ENCODE measurements around the gene GTF2H3. TPM values are rescaled to one million over a fixed set of nuclear protein-coding genes. Genes with fewer than 3 reads are reported as not detected.

Gene GTF2H3
- total and polyA plus RNA-seq, 12 donors, result 4.0 to 18.3 (median 14.5) TPM

- intact Hi-C loops (cut with DNase I), result loop anchor here in 1 of 10 donors (10.0 kb wide), 1 partner anchor 332 kb away; no protein-coding TSS in a partner anchor
- Histone ChIP-seq H3K4me1 (peaks cover 1 to 13% (median 11%) of the 10 kb centered on the region in 9 donors), H3K27me3 (no peaks in the 10 kb centered on the region), H3K36me3 (peaks cover 0 to 73% (median 39%) of the 10 kb centered on the region in 9 donors), H3K27ac (no peak overlapping the region), H3K9me3 (no peaks in the 10 kb centered on the region), H3K4me3 (no peak overlapping the region)
- DNase-seq (no peak), ATAC-seq (no peak)
- no peak for TF ChIP-seq CTCF (IDR thresholded peaks at IDR 0.05)
- 81 to 88% methylated on average over 3 of the region's 3 CpGs for WGBS, 2 donors
These were observed 36.5 kb upstream of the GTF2H3 start for GRCh38 chr12:123597100-123597499.

DNA sequence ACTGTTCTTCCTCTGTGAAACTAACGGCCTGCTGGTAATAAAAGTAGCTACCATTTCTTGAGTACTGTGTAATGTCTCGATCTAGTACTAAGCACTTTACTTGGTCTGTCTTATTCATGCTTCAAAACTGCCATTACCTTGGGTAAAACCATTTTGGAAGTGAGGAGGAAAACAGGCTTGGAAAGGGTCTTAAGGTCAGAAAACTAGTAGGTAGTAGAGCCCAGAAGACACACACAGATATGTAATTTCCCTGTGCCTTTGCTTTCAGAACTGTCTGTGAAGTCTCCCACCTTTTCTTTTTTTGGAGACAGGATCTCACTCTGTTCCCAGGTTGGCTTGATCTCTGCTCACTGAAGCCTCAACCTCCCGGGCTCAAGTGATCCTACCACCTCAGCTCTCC is 35.1 kb upstream of the GTF2H3 start:
- no peaks in the 10 kb centered on the region for H3K9me3 ChIP-seq
- DNase-seq (no peak), ATAC-seq (no peak)
- H3K4me1 ChIP-seq, result peaks cover 8 to 24% (median 18%) of the 10 kb centered on the region in 9 donors
- no peaks in the 10 kb centered on the region for H3K27me3 ChIP-seq
- H3K36me3 ChIP-seq, result peaks cover 0 to 60% (median 34%) of the 10 kb centered on the region in 9 donors
- no peak overlapping the region for H3K4me3 ChIP-seq
- no peak overlapping the region for H3K27ac ChIP-seq
- no peak for TF ChIP-seq CTCF (IDR thresholded peaks at IDR 0.05)
- intact Hi-C loops (cut with DNase I), result loop anchor here in 1 of 10 donors (10.0 kb wide), 1 partner anchor 334 kb away; no protein-coding TSS in a partner anchor
- WGBS, 2 donors, result 84 to 90% methylated on average over 3 of the region's 3 CpGs

GRCh38 chr12:123599310-123599709 is 34.3 kb upstream of the GTF2H3 start:
- Histone ChIP-seq H3K4me1 (peaks cover 8 to 26% (median 20%) of the 10 kb centered on the region in 9 donors), H3K27me3 (no peaks in the 10 kb centered on the region), H3K27ac (no peak overlapping the region), H3K9me3 (no peaks in the 10 kb centered on the region), H3K4me3 (no peak overlapping the region), H3K36me3 (peaks cover 0 to 59% (median 28%) of the 10 kb centered on the region in 9 donors)
- TF ChIP-seq CTCF (IDR thresholded peaks at IDR 0.05), result no peak
- ATAC-seq, result no peak
- 97 to 100% methylated on average over 1 of the region's 1 CpG for WGBS, 2 donors
- no peak for DNase-seq
- intact Hi-C loops (cut with DNase I), result loop anchor here in 1 of 10 donors (10.0 kb wide), 1 partner anchor 335 kb away; no protein-coding TSS in a partner anchor

GRCh38 chr12:123599721-123600120 is 33.9 kb upstream of the GTF2H3 start:
- Histone ChIP-seq H3K4me3 (no peak overlapping the region), H3K4me1 (peaks cover 8 to 26% (median 20%) of the 10 kb centered on the region in 9 donors), H3K9me3 (no peaks in the 10 kb centered on the region), H3K27me3 (no peaks in the 10 kb centered on the region), H3K27ac (no peak overlapping the region), H3K36me3 (peaks cover 0 to 59% (median 26%) of the 10 kb centered on the region in 9 donors)
- intact Hi-C loops (cut with DNase I), result loop anchor here in 2 of 10 donors (2.0 to 10.0 kb wide), 2 partner anchors 235 to 335 kb away; partner anchors contain the start of gene SBNO1 (in 1 of the 2)
- ATAC-seq (no peak), DNase-seq (no peak)
- WGBS, 2 donors, result 91 to 93% methylated on average over 7 of the region's 7 CpGs
- no peak for TF ChIP-seq CTCF (IDR thresholded peaks at IDR 0.05)

Data from heart right ventricle (tissue), 16 donors.